NCI-H1048 (cell line): ENCODE results near the gene ADRM1.

Experiments used
- DNase-seq: peaks from one replicate; lab custom pipeline; 2025; lab: John Stamatoyannopoulos, UW

ADRM1 gene

GRCh38 chr20:62311832-62312661, 9.2 kb downstream of the ADRM1 start:
- no peak for DNase-seq

- DNase-seq: no peak
These were observed 9.8 kb downstream of the ADRM1 start for GRCh38 chr20:62312662-62312977.

DNA sequence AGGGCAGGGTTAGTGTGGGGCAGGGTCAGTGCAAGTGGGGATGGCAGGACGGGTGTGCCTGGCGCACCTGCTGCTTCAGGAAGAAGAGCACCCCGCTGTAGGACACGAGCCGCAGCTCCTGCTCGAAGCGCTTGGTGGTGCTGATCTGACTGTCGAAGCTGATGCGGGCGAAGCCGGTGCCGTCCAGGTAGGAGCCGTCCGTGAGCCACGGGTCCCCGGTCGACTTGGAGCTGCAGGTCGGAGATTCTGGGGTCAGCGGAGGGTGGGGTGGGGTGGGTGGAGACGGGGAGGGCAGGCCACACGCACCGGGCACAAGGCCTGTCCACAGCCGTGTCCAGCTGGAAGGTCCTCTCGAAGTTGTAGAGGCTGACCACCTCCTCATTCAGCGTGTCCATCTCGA, 10.2 kb downstream of the ADRM1 start:
- DNase-seq: no peak

DNA sequence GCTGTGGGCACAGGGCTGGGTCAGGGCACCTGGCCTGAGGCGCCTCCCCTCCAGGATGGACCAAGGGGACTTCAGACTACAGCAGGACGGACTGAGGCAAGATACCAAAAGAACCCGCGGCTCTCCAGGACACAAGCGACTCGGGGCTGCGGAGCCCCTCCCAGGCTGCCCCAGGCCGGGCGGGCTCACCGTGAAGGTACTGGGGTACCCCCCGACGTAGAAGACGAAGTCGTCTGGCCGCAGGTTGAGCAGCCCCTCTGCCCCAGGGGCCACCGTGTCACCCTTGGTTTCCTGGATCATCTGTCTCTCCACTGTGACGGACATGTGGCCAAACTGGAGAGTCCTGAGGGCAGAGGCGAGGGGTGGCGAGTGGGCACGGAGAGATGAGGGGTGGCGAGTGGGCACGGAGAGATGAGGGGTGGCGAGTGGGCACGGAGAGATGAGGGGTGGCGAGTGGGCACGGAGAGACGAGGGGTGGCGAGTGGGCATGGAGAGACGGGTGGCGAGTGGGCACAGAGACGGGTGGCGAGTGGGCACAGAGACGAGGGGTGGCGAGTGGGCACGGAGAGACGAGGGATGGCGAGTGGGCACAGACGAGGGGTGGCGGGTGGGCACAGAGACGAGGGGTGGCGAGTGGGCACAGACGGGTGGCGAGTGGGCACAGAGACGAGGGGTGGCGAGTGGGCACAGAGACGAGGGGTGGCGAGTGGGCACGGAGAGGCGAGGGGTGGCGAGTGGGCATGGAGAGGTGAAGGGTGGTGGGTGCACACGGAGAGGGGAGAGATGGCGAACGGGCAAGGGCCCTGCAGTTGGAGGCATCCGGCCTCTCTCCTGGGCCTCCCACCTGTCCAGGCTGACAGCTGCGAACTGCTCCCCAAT, 10.9 kb downstream of the ADRM1 start:
- DNase-seq: no peak

DNA sequence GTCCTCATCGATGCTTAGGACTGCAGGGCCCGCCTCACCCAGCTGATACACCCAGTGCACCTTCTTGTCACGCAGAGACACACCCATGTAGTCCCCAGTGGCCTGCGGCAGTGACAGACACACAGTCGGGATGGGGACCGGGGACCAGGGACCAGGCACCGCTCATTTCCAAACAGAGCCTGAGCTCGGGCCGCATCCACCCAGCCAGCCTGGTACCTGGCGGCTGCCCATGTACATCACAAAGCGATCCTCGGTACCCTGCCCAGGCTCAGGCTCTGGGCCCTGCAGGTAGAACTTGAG, 11.5 kb downstream of the ADRM1 start:
- DNase-seq: no peak

- no peak for DNase-seq
These were observed 12.0 kb downstream of the ADRM1 start for GRCh38 chr20:62314711-62315302.

DNA sequence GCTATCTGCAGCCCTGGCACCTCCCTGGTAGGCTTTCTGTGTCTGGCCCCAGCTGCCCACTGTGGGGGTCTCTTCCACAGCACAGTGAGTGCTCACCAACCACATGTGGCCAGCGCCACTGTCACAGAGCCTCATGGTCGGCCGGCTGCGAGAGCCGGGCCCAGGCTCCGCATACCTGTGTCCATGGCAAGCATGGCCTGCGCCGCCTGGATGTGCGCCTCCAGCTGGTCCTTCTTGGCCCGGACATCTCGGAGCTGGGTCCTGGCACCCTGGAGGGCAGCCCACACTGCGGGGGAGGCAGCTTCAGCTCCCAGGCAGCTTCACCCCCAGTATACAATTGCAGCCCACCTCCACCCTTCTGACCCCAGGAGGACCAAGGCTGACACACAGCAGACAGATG, 13.0 kb downstream of the ADRM1 start:
- DNase-seq: no peak

- no peak for DNase-seq
These were observed 13.8 kb downstream of the ADRM1 start for GRCh38 chr20:62316331-62317166.

- DNase-seq: no peak
These were observed 14.4 kb downstream of the ADRM1 start for GRCh38 chr20:62317167-62317655.

DNA sequence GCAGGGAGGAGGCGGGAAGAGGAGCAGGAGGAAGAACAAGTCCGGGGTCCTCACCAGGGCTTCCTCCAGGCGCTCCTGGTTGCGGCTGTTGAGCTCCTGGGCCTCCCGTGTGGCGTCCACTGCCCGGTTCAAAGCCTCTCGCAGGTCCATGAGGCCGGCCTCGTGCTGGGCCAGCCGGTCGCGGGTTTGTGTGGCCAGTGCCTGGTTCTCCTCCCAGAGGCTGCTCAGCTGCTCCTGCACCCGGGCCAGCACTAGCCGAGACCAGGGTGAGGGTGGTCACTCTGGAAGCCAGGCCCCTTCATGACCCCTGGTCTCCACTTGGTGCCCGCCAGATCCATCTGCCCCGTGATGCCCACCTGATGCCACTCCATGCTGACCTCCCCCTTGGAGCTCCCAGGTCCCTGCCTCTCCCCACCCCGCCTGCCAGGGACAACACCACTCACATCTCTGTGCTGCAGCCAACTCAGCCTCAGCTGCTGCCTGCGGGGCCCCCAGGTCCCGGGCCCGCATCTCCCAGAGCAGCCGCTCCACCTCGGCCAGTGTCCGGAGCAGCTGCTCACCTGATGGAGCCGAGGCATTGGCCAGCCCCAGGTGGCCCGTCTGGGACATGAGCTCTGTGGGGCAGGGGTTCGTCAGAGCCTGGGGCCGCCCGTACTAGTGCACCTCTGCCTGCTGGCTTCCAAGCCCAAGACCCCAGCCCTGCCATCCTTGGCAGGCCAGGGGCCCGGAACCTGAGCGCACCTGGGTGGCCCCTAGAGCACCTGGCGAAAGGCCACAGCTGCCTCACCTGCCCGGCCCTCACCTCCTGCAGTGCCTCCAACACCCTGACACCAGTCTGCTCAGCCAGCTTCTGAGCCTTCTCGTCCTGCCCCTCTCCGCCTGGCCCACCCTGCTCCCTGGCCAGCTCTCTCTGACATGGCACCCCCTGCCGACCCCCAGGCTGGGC, 15.9 kb downstream of the ADRM1 start:
- DNase-seq: no peak

- DNase-seq: no peak
These were observed 16.6 kb downstream of the ADRM1 start for GRCh38 chr20:62319346-62319909.

DNA sequence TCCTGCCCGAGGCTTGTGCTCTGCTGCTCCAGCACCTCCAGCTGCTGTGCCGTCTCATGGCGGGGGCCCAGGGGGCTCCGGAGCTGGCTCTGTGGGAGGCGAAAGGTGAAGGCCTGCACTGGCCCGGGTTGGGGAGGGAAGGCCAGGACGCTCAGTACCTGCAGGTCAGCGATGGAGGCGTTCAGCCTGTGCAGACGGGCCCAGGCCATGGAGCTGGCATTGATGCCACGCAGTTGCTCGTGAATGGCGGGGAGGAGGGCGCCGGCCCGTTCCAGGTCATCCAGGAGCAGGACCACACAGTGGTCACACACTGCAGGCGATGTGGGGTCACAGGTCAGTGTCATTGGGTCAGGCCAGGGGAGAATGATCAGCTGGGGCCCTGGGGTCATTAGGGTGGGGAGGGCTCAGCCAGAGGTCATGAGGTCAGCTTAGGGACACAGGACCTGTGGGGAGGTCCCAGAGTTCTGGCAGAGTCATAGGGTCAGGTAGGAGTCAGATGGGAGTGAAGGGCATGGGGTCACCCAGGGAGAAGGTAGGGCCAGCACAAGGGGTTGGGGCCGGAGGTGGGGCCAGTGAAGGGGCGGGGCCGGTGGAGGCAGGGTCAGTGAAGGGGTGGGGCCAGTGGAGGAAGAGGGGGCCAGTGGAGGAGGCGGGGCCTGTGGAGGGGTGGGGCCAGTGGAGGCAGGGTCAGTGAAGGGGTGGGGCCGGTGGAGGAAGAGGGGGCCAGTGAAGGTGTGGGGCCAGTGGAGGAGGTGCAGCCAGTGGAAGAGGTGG, 18.0 kb downstream of the ADRM1 start:
- no peak for DNase-seq

- no peak for DNase-seq
These were observed 18.7 kb downstream of the ADRM1 start for GRCh38 chr20:62321521-62321948.

DNA sequence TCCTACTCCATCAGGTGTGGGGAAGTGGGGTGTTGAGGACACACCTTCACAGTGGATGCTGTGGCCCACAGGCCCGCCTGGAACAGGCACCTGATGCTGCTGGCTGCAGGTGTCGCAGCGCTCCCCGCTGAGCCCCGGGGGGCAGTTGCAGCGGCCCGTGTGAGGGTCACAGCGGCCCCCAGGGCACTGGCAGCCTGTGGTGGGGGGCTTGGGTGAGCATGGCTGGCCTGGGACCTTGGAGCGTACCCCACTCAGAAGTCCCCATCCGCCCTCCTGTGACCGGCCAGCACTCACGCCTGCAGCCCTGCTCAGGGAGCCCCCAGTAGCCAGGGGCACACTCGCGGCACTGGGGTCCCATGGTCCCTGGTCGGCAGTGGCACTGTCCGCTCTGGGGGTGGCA, 19.2 kb downstream of the ADRM1 start:
- no peak for DNase-seq

- no peak for DNase-seq
These were observed 19.8 kb downstream of the ADRM1 start for GRCh38 chr20:62322492-62323041.

DNA sequence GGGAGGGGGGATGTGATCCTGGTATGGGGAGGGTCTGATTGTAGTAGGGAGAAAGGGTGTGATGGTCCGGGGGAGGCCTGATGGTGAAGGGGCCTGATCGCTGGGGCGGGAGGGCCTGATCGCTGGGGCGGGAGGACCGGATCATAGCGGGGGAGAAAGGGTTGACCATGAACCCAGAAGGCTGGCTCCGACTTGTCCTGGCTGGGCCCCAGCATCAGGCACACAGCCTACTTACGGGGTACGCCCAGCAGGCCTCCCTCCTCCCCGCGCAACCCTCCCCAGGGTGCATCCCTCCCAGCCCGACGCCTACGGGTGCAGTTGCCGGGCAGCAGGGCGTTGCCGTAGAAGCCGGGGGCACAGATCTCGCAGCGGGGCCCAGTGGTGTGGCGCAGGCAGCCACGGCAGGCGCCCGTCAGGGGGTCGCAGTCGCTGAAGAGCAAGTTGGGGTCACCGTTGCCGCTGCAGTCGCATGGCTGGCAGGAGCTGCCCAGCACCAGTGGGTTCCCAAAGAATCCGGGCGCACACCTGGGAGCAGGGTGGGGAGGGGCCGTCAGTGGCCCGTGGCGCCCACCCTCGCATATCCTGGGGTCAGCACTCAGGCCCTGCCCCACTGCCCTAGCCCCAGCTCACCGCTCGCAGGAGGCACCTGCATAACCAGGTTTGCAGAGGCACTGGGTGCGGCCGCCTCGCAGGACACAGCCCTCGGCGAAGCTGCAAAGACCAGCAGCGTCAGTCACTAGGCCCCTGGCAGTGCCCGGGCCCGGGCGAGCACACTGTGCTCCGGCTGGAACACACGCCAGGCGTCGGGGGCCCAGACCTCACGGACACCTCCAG, 20.6 kb downstream of the ADRM1 start:
- no peak for DNase-seq

DNA sequence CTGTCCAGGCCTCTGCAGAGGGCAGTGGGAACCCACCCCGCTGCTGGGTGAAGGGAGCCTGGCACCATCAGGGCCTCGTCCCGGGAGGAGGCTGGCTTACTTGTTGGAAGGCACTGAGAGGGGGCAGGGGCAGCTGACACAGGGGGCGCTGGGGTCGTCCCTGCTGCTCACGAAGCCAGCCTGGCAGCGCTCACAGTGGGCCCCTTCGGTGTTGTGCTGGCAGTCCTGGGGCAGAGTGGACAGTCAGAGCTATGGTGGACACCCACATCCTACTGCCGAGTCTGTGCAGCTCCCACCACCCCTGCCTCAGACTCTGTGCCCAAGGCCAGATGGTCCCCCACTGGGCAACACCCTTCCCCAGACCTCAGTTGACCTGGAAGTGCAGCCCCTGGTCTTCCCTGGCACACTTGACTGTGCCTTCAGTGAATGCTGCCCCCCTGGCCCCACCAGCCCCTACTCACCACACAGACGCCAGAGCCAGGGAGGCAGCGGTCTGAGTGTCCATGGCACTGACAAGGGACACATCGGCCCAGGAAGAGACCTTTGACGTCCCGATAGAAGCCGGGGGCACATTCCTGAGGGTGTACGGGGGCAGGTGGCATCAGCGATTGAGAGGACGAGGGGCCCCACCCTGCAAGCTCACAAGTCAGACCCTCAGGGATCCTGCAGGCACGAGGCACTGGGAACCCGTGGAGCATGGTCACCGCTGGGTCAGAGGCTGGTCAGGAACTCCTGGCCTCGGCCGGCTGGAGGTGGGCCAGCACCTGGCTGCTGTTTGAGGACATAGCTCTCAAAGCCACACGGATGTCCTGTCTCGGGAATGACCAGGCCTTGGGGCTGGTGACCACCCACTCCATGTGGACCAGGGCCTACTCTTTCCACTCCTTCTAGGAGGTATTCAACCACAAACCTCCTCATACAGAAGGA, 21.4 kb downstream of the ADRM1 start:
- DNase-seq: no peak
